Brain microvascular endothelial cell (primary cell): ENCODE results near the gene MEF2C.
A peak's percentile ranks its signal among the peaks of the same experiment; 100 is the strongest.

ENCODE experiments used
- DNase-seq: peaks from one replicate; pipeline ENCODE4 v3.0.0-alpha.2; 2020
- H3K27ac ChIP-seq: fragments of 250-450 bp; sonication (Bioruptor Pico); 2 replicates; pipeline ENCODE4 v1.5.1; 2020; ENCODE audit warnings: mild to moderate bottlenecking, moderate library complexity
- H3K27me3 ChIP-seq: fragments of 250-450 bp; sonication (Bioruptor Pico); replicated peaks from 2 replicates; pipeline ENCODE4 v1.5.1; 2020; ENCODE audit warnings: mild to moderate bottlenecking
- H3K36me3 ChIP-seq: fragments of 250-450 bp; sonication (Bioruptor Pico); replicated peaks from 2 replicates; pipeline ENCODE4 v1.5.1; 2020; ENCODE audit warnings: mild to moderate bottlenecking
- H3K4me3 ChIP-seq: 2 replicates; pipeline ENCODE4 v1.5.1; 2011; ENCODE audit warnings: low read depth, mild to moderate bottlenecking, control low read depth, low read length, moderate library complexity
- in situ Hi-C: cut with HindIII; loops from 2 replicates; pipeline ENCODE4 v1.10.0; 2017; ENCODE audit warnings: low sequenced_read_pairs, low pct_ligation_motif_present
- TF ChIP-seq, protein P1 (sequence below): IDR thresholded peaks from 2 replicates; pipeline ENCODE4 v1.5.1; 2011; ENCODE audit warnings: low read depth, mild to moderate bottlenecking, moderate library complexity, low read length, control low read depth, inconsistent platforms; ENCODE audit errors: missing control alignments

The MEF2C gene

DNA sequence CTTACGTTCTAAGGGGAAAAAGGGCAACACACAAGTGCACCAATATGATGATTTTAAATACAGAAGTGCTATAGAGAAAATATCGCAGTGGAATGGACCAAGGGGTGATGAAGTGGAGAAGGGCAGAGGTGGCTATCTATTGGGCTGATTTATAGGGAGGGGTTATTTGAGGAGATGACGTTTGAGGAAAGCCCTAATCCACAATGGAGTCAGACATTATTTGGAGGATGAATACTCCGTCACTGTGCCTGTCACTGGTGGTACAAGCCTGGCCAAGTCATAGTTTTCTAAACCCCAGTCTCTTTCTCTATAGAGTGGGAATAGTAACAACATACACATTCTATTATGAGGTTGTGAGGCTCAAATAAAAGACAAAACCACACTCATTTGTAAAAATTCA is 48.5 kb downstream of the MEF2C start:
- DNase-seq, result no peak
- Histone ChIP-seq H3K4me3 (no peak overlapping the region), H3K36me3 (no peaks in the 10 kb centered on the region), H3K27me3 (no peaks in the 10 kb centered on the region), H3K27ac (no peak overlapping the region)
- TF ChIP-seq, protein P1, sequence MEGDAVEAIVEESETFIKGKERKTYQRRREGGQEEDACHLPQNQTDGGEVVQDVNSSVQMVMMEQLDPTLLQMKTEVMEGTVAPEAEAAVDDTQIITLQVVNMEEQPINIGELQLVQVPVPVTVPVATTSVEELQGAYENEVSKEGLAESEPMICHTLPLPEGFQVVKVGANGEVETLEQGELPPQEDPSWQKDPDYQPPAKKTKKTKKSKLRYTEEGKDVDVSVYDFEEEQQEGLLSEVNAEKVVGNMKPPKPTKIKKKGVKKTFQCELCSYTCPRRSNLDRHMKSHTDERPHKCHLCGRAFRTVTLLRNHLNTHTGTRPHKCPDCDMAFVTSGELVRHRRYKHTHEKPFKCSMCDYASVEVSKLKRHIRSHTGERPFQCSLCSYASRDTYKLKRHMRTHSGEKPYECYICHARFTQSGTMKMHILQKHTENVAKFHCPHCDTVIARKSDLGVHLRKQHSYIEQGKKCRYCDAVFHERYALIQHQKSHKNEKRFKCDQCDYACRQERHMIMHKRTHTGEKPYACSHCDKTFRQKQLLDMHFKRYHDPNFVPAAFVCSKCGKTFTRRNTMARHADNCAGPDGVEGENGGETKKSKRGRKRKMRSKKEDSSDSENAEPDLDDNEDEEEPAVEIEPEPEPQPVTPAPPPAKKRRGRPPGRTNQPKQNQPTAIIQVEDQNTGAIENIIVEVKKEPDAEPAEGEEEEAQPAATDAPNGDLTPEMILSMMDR, result no peak
- in situ Hi-C loops, result no loop called here

DNA sequence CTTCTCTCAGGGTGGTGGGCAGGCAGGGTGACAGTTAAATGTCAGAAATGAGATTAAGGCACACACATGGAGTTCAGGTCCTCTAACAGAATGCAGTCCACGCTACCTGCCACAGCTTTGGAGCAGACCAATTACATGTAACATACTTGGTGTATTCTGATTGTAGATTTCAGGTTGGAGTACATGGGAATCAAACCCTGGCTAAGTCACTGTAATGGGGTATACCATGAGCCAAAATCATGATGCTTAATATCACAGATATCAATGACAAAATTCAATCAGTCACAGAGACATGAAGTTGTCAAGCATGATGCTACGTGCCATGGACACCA is 48.9 kb downstream of the MEF2C start:
- H3K27me3 ChIP-seq, result no peaks in the 10 kb centered on the region
- no peaks in the 10 kb centered on the region for H3K36me3 ChIP-seq
- TF ChIP-seq, protein P1, result no peak
- H3K27ac ChIP-seq, result peak overlapping the region; percentile 78
- in situ Hi-C loops, result no loop called here
- H3K4me3 ChIP-seq, result no peak overlapping the region
- no peak for DNase-seq

DNA sequence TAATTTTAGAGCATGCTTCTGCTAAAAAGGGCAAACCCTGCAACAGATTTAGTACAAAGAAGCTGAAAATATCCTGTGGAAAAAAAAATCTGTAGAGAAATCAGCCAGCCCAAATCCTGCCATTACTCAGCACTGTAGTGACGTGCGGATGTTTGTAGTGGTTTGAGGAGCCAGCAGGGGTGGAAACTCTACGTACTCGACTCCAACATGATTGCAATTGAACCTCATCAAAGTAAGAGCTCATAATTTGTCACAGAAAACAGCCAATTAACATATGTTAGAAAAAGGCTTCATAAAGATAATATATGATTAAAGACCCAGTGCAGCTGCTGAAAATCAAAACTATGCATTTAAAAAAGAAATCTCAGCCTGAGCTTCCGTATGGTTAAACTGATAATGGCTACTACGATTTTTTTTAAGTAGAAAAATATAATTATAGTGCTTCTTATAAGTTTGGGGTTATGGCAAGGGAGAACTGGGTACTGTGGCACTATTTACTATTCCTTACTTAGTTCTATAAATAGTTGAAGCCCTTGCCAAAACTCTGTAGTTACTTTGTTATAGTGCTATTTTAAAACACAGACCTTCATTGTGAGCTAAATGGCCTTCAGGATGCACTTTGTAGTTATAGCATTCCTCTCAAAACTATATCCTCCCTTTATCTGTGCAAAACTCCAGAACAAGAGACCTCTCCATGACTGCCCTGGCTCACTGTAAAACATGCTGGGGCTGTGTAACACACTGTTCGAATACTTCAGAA is 49.4 kb downstream of the MEF2C start:
- in situ Hi-C loops, result no loop called here
- TF ChIP-seq, protein P1, result no peak
- H3K4me3 ChIP-seq, result peak overlapping the region; percentile 6

DNA sequence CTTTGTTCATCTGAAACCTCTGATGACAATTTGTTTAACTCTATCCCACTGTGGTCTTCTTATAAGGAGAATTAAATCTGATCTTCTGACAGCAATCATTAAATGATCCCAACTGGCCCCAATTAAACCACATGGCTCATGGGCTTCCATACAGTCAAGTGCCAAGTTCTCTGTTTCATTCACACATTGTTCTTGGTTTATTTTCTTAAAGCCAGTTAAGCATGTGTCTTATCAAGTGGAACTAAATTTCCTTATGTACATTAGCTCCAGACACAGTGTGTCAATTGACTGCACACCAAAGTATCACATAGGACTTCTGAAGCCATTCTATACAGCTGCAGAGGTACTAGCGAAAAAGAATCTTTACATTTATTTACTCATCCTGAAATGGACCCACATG is 51.2 kb downstream of the MEF2C start:
- in situ Hi-C loops, result no loop called here
- TF ChIP-seq, protein P1, result no peak
- no peaks in the 10 kb centered on the region for H3K27me3 ChIP-seq
- no peak for DNase-seq
- H3K27ac ChIP-seq, result no peak overlapping the region
- H3K36me3 ChIP-seq, result no peaks in the 10 kb centered on the region
- no peak overlapping the region for H3K4me3 ChIP-seq

More for the DNA sequence above, 49.4 kb downstream of the MEF2C start:
- peak; percentile 85 for DNase-seq
- H3K27ac ChIP-seq, result peak overlapping the region; percentile 78
- no peaks in the 10 kb centered on the region for H3K36me3 ChIP-seq
- no peaks in the 10 kb centered on the region for H3K27me3 ChIP-seq

DNA sequence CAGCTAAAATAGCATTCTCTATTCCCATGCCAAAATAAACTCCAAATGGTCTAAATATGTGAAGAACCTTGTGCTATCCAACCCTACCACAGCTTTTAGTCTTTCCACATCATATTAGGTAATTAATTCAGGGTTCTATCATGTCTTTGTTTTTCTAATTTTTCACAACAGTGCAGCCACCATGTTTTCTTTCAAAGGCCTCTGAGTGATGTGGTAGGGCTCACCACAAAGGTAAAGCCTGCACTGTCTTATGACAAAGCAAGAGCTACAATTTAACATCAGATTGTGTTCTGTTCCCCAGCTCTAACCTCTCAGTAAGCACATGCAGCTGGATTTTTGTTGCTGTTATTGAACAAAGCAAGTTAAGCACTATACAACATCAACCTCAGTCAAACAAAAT is 52.4 kb downstream of the MEF2C start:
- DNase-seq, result no peak
- in situ Hi-C loops, result no loop called here
- TF ChIP-seq, protein P1, result no peak
- Histone ChIP-seq H3K27me3 (no peaks in the 10 kb centered on the region), H3K36me3 (no peaks in the 10 kb centered on the region), H3K4me3 (no peak overlapping the region), H3K27ac (no peak overlapping the region)

DNA sequence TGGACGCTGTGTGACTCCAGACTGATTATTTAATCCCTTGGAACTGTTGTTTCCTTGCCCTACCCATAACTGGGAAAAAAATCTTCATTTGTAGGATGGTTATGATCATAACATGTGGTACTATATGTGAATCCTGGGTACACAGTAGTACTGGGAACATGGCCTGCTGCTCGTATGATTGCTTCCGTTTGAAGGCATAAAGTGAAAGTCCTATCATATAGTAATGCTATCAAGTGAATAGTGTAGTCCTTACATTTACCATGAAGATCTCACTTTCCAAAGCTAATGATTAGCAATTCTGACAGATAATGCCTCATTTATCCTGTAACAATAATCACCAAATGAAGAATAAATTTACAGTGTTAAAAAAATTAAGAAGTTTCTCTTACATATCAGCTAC is 53.2 kb downstream of the MEF2C start:
- Histone ChIP-seq H3K4me3 (no peak overlapping the region), H3K27ac (peak overlapping the region; percentile 43)

More for the DNA sequence above, 53.2 kb downstream of the MEF2C start:
- TF ChIP-seq, protein P1, result no peak
- in situ Hi-C loops, result no loop called here
- no peak for DNase-seq
- Histone ChIP-seq H3K27me3 (no peaks in the 10 kb centered on the region), H3K36me3 (no peaks in the 10 kb centered on the region)
